Naive thymus-derived CD4-positive, alpha-beta T cell (primary cell): ENCODE data around the gene SHD. TPM values are rescaled to one million over a fixed set of nuclear protein-coding genes. Genes with fewer than 3 reads are reported as not detected.
A peak's percentile ranks its signal among the peaks of the same experiment; 100 is the strongest.
"Not testable (repeated sequence)": the region's sequence is repeated elsewhere in the genome, so short reads cannot be mapped to it uniquely, and the experiment has no call there.

Source experiments
- ATAC-seq: fragments of 150-1000 bp; cut with Tn5 transposase; 2 replicates; pipeline ENCODE4 v1.10.0; 2021; ENCODE audit warnings: mild to moderate bottlenecking, moderate library complexity
- CTCF ChIA-PET: fragments of 350-600 bp; sonication (Branson Sonifier 250); formaldehyde crosslinking; loops from one replicate; lab custom pipeline; 2021; ENCODE audit warnings: antibody characterized with exemption; lab: Charles Lee
- POLR2A ChIA-PET: fragments of 350-600 bp; sonication (Branson Sonifier 250); formaldehyde crosslinking; loops from one replicate; lab custom pipeline; 2021; ENCODE audit warnings: antibody characterized with exemption, inconsistent platforms; lab: Charles Lee
- DNase-seq, 9 donors: peaks; one replicate each; pipeline versions ENCODE4 v3.0.0 to v3.0.0-alpha.2; 2020 to 2022; ENCODE audit warnings: mixed read lengths in 1 of 9
- H3K27ac ChIP-seq: one replicate; pipeline ENCODE4 v1.7.0; 2013; ENCODE audit warnings: mild to moderate bottlenecking, low read depth, low read length, moderate library complexity
- H3K27me3 ChIP-seq, 2 donors: one replicate each; pipeline ENCODE4 v1.7.0; 2013; ENCODE audit warnings: low read length in 2 of 2, mild to moderate bottlenecking in 2 of 2, moderate library complexity in 2 of 2; ENCODE audit not compliant: control insufficient read depth in 2 of 2, insufficient read depth in 2 of 2
- H3K36me3 ChIP-seq, 3 experiments: 1 replicate in 2 of 3; 2 replicates in 1 of 3; pipeline ENCODE4 v1.7.0; 2013; ENCODE audit warnings: low read length in 3 of 3, mild to moderate bottlenecking in 3 of 3, moderate library complexity in 1 of 3; ENCODE audit not compliant: insufficient read depth in 3 of 3, control insufficient read depth in 2 of 3
- H3K4me1 ChIP-seq, 2 donors: one replicate each; pipeline ENCODE4 v1.7.0; 2013; ENCODE audit warnings: low read length in 2 of 2, mild to moderate bottlenecking in 2 of 2, moderate library complexity in 1 of 2; ENCODE audit not compliant: control insufficient read depth in 2 of 2, insufficient read depth in 2 of 2
- H3K4me3 ChIP-seq: 2 replicates; pipeline ENCODE4 v1.7.0; 2013; ENCODE audit warnings: mild to moderate bottlenecking, low read length
- H3K9me3 ChIP-seq, 3 experiments: 1 replicate in 2 of 3; 2 replicates in 1 of 3; pipeline ENCODE4 v1.7.0; 2013; ENCODE audit warnings: low read length in 3 of 3; ENCODE audit not compliant: control insufficient read depth in 2 of 3
- H3K27ac Mint-ChIP-seq, 9 donors: one replicate each; pipeline ENCODE4 v1.8.0; 2020 to 2022; ENCODE audit warnings: mixed read lengths in 9 of 9, mild to moderate bottlenecking in 8 of 9, moderate library complexity in 5 of 9, inconsistent platforms in 2 of 9
- H3K27me3 Mint-ChIP-seq, 5 donors: one replicate each; pipeline ENCODE4 v1.8.0; 2021 to 2022; ENCODE audit warnings: mixed read lengths in 5 of 5, mild to moderate bottlenecking in 1 of 5
- H3K36me3 Mint-ChIP-seq, 5 donors: one replicate each; pipeline ENCODE4 v1.8.0; 2020 to 2022; ENCODE audit warnings: mixed read lengths in 5 of 5, mild to moderate bottlenecking in 3 of 5, inconsistent platforms in 1 of 5
- H3K4me1 Mint-ChIP-seq, 7 donors: one replicate each; pipeline ENCODE4 v1.8.0; 2020 to 2022; ENCODE audit warnings: mixed read lengths in 7 of 7, mild to moderate bottlenecking in 3 of 7, inconsistent platforms in 1 of 7
- H3K4me3 Mint-ChIP-seq, 10 donors: one replicate each; pipeline ENCODE4 v1.8.0; 2020 to 2022; ENCODE audit warnings: mild to moderate bottlenecking in 10 of 10, mixed read lengths in 10 of 10, moderate library complexity in 6 of 10, inconsistent platforms in 2 of 10
- H3K9me3 Mint-ChIP-seq, 11 donors: one replicate each; pipeline ENCODE4 v1.8.0; 2020 to 2022; ENCODE audit warnings: mixed read lengths in 11 of 11, mild to moderate bottlenecking in 4 of 11, inconsistent platforms in 1 of 11, moderate library complexity in 1 of 11
- intact Hi-C, 2 donors: fragments of 100-400 bp; cut with micrococcal nuclease; formaldehyde crosslinking; loops; one replicate each; pipeline ENCODE4 v1.15.1; 2023
- polyA plus RNA-seq, 2 donors: library from polyadenylated mRNA; unstranded; fragments of 300-500 nt; fragmentation: Illumina TruSeq; gene quantifications; one replicate each; pipeline ENCODE4 v1.2.3, GENCODE V29; 2021
- total RNA-seq, 6 experiments: library from RNA in 5 of 6; stranded (reverse) in 5 of 6; gene quantifications; 1 replicate in 5 of 6; 2 replicates in 1 of 6; pipeline ENCODE4 v1.2.3 and lab custom pipeline; 2021 to 2026

The SHD gene
- total and polyA plus RNA-seq, 7 experiments from 2014 or later, result 2.3 TPM; not detected in 6

DNA sequence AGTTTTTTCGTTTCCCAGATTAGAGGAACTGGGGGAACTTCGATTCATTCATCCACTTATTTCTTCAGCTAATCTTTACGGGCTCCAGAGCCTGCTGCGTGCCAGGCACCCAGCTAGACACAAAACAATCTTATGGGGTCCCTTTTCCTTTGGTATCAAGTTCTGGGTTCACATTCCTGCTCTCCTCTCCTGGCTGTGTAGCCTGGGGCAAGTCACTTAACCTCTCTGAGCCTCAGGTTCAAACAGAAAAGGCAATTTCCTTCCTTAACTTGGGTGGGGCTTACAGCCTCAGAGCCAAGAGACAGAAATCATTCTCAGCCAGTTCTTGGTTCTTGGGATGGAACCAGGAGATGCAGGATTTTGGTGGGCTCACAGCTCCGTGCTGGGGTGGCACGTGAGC lies 5.9 kb downstream of the SHD start:
- Histone ChIP-seq H3K27ac (no peak overlapping the region), H3K36me3 (no peaks in the 10 kb centered on the region), H3K9me3 (no peaks in the 10 kb centered on the region), H3K4me1 (peaks cover 0 to 2% of the 10 kb centered on the region in 2 donors), H3K4me3 (no peak overlapping the region), H3K27me3 (peaks cover 0 to 4% of the 10 kb centered on the region in 2 donors)
- ChIA-PET POLR2A (no interaction called here), CTCF (no interaction called here)
- intact Hi-C loops, result no loop called here
- H3K9me3 Mint-ChIP-seq, result no peaks in the 10 kb centered on the region
- H3K27ac Mint-ChIP-seq, result no peak overlapping the region
- peaks cover under 1 to 16% (median 10%) of the 10 kb centered on the region in 5 donors for H3K27me3 Mint-ChIP-seq
- H3K4me3 Mint-ChIP-seq, result no peak overlapping the region
- H3K4me1 Mint-ChIP-seq, result peaks cover 0 to 3% (median 0%) of the 10 kb centered on the region in 7 donors
- DNase-seq (no peak), ATAC-seq (no peak)
- H3K36me3 Mint-ChIP-seq, result peaks cover 0 to 7% (median 0%) of the 10 kb centered on the region in 5 donors

DNA sequence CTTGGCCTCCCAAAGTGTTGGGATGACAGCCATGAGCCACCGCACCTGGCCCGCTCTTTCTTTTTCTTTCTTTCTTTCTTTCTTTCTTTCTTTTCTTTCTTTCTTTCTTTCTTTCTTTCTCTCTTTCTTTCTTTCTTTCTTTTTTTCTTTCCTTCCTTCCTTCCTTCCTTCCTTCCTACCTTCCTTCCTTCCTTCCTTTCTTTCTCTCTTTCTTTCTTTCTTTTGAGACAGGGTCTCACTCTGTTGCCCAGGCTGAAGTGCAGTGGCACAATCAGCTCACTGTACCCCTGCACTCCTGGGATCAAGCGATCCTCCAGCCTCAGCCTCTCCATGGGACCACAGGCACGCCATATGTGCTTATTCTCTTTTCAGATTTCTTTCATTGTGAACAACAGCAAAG lies 7.1 kb downstream of the SHD start:
- H3K9me3 ChIP-seq, H3K27ac ChIP-seq, ATAC-seq, H3K4me1 Mint-ChIP-seq, POLR2A ChIA-PET, H3K4me3 ChIP-seq, H3K9me3 Mint-ChIP-seq, H3K36me3 Mint-ChIP-seq, H3K4me3 Mint-ChIP-seq, H3K4me1 ChIP-seq, intact Hi-C loops, DNase-seq, H3K27me3 ChIP-seq, H3K27me3 Mint-ChIP-seq, H3K36me3 ChIP-seq, CTCF ChIA-PET: not testable (repeated sequence)
- peak overlapping the region in 1 of 9 donors; percentile 14 for H3K27ac Mint-ChIP-seq

DNA sequence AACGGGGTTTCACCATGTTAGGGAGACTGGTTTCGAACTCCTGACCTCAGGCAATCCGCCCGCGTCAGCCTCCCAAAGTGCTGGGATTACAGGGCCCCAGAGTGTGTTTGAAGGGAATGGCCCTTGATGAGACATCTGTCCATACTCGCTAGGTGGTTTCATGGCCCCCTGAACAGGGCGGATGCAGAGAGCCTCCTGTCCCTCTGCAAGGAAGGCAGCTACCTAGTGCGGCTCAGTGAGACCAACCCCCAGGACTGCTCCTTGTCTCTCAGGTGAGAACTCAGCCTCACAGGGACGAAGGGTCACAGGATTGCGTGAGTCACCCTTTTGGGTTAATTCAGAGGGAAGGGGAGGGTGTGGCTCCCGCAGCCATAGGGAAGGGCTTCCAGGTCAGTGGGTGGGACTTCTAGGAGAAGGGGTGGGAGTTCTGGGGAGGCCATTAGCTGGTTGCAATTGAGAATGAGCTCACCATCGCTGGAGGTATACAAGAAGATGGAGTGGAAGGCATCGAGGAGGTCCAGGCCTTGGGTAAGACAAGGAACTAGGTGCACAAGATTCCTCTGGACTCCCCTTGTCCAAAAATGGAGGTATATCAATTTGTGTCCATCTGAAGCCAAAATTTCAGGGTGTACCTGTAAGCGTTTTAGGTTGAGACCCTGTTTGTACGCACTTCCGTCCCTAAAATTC lies 9.2 kb downstream of the SHD start:
- H3K36me3 ChIP-seq, result peaks cover 0 to 7% (median 0%) of the 10 kb centered on the region in 3 experiments
- Mint-ChIP-seq H3K4me3 (no peak overlapping the region), H3K27me3 (no peaks in the 10 kb centered on the region), H3K27ac (no peak overlapping the region), H3K4me1 (peaks cover 0 to 3% (median 0%) of the 10 kb centered on the region in 7 donors), H3K36me3 (peaks cover 0 to 7% (median 0%) of the 10 kb centered on the region in 5 donors), H3K9me3 (no peaks in the 10 kb centered on the region)
- H3K4me1 ChIP-seq, result no peaks in the 10 kb centered on the region
- ChIA-PET CTCF (no interaction called here), POLR2A (no interaction called here)
- intact Hi-C loops, result no loop called here
- no peak overlapping the region for H3K4me3 ChIP-seq
- H3K27ac ChIP-seq, result no peak overlapping the region
- no peak for ATAC-seq
- no peaks in the 10 kb centered on the region for H3K9me3 ChIP-seq
- H3K27me3 ChIP-seq, result no peaks in the 10 kb centered on the region
- DNase-seq, result no peak

DNA sequence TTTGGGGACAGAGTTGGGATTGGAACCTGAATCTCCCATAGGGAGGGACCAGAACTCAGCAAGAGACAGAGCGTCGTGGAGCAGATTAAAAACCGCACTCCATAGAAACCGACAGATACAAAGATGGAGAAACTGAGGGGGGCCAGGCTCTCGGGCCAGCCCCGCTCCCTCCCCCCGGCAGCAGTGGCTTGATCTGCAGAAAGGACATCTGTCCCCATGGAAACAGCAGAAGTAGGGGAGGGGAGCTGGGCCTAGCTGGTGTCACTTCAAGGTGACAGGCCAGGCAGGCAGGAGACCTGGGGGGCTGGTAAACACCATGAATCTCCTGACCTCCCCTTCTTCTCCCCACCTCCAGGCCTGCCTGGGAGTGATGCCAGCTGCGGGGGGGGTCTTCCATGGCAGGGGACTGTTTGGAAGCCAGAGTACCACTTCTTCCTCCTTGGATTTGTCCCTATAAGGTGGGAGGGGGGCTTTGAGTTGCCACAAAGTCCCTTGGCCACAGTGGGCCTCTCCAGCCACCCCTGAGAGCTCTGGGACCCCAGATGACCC lies 12.2 kb downstream of the SHD start:
- DNase-seq (no peak), ATAC-seq (no peak)
- Histone ChIP-seq H3K4me3 (no peak overlapping the region), H3K36me3 (peaks cover 0 to 30% (median 0%) of the 10 kb centered on the region in 3 experiments), H3K4me1 (no peaks in the 10 kb centered on the region), H3K27me3 (no peaks in the 10 kb centered on the region), H3K9me3 (no peaks in the 10 kb centered on the region), H3K27ac (no peak overlapping the region)
- Mint-ChIP-seq H3K4me3 (no peak overlapping the region), H3K27me3 (no peaks in the 10 kb centered on the region), H3K9me3 (peaks cover 0 to 1% (median 0%) of the 10 kb centered on the region in 11 donors), H3K4me1 (no peaks in the 10 kb centered on the region), H3K27ac (no peak overlapping the region), H3K36me3 (peaks cover 0 to 13% (median 0%) of the 10 kb centered on the region in 5 donors)
- ChIA-PET CTCF (no interaction called here), POLR2A (interaction anchor here (1.4 kb wide), 1 partner anchor 47 kb away, joined by 4 read pairs; the partner anchor contains the start of gene STAP2)
- intact Hi-C loops, result no loop called here

DNA sequence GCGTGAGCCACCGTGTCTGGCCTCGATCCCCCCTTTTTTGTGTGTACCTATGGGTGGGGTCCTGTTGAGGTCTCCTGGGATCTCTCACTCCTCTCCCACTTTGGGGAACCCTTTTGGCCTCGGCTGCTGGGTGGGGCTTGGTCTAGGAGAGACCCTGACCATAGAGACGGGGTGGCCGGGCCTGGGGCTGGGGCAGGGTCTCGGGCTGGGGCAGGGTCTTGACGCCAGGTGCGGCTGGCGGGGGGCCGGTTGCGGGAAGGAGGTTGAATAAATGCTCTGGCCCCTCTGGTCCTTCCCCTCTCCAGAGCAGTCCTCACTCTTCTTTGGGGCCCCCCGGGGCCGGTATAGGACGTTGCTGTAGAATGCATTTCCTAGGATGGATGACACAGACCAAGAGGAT lies 13.4 kb downstream of the SHD start:
- DNase-seq (no peak), ATAC-seq (no peak)
- H3K4me3 Mint-ChIP-seq, result no peak overlapping the region
- peaks cover 0 to 9% (median 0%) of the 10 kb centered on the region in 7 donors for H3K4me1 Mint-ChIP-seq
- no peak overlapping the region for H3K27ac Mint-ChIP-seq
- CTCF ChIA-PET, result interaction anchor here (0.9 kb wide), 1 partner anchor 60 kb away, joined by 4 read pairs; no protein-coding TSS in a partner anchor
- Histone ChIP-seq H3K4me1 (no peaks in the 10 kb centered on the region), H3K27me3 (no peaks in the 10 kb centered on the region), H3K27ac (no peak overlapping the region), H3K4me3 (no peak overlapping the region), H3K9me3 (no peaks in the 10 kb centered on the region), H3K36me3 (peaks cover 0 to 37% (median 0%) of the 10 kb centered on the region in 3 experiments)
- peaks cover 0 to 16% (median 0%) of the 10 kb centered on the region in 5 donors for H3K36me3 Mint-ChIP-seq
- intact Hi-C loops, result no loop called here
- no peaks in the 10 kb centered on the region for H3K27me3 Mint-ChIP-seq
- H3K9me3 Mint-ChIP-seq, result peaks cover 0 to 1% (median 0%) of the 10 kb centered on the region in 11 donors
- POLR2A ChIA-PET, result interaction anchor here (1.4 kb wide), 1 partner anchor 46 kb away, joined by 4 read pairs; the partner anchor contains the start of gene STAP2

DNA sequence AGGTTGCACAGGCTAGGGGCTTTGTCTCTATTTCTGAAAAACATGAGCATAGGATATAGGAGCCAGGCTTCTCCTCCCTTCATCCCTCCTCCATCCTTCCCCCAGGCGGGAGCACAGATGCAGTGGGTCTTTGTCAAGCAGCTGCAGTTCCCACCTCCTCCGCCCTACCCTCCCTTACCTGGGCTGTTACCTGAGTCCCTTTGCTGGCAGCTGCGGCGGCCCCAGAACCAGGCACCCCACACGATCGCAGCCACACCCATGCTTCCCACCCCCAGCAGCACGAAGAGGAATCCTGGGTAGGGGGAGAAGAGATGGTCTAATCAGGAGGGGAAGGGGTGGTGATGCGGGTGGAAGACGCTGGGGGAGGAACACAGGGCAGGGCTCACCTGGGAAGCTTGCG lies 15.3 kb downstream of the SHD start:
- Histone ChIP-seq H3K9me3 (no peaks in the 10 kb centered on the region), H3K27me3 (no peaks in the 10 kb centered on the region), H3K27ac (no peak overlapping the region), H3K4me1 (no peaks in the 10 kb centered on the region), H3K36me3 (peaks cover 0 to 46% (median 0%) of the 10 kb centered on the region in 3 experiments), H3K4me3 (no peak overlapping the region)
- H3K4me1 Mint-ChIP-seq, result peaks cover 2 to 28% (median 6%) of the 10 kb centered on the region in 7 donors
- H3K27ac Mint-ChIP-seq, result no peak overlapping the region
- POLR2A ChIA-PET, result no interaction called here
- H3K27me3 Mint-ChIP-seq, result no peaks in the 10 kb centered on the region
- ATAC-seq (no peak), DNase-seq (no peak)
- H3K9me3 Mint-ChIP-seq, result peaks cover 0 to 1% (median 0%) of the 10 kb centered on the region in 11 donors
- CTCF ChIA-PET, result interaction anchor here (1.5 kb wide), 1 partner anchor 26 kb away, joined by 3 read pairs; no protein-coding TSS in a partner anchor
- intact Hi-C loops, result no loop called here
- peaks cover 0 to 12% (median 2%) of the 10 kb centered on the region in 5 donors for H3K36me3 Mint-ChIP-seq
- H3K4me3 Mint-ChIP-seq, result no peak overlapping the region
